Upper lobe of left lung (tissue), 4 donors: ENCODE measurements around the gene QRICH1.

ENCODE experiments used
- CTCF ChIP-seq, 6 experiments: fragments of 450-650 bp in 4 of 6; fragments of 200-600 bp in 2 of 6; sonication (generic) in 2 of 6; IDR thresholded peaks; one replicate each; pipeline ENCODE4 v1.5.1; 2016 to 2019; ENCODE audit warnings: antibody characterized with exemption in 6 of 6
- EP300 ChIP-seq, 4 donors: sonication (generic); formaldehyde crosslinking; IDR thresholded peaks; one replicate each; pipeline ENCODE4 v1.5.1; 2017; ENCODE audit warnings: antibody characterized with exemption in 4 of 4, control low read depth in 2 of 4
- POLR2A ChIP-seq, 4 donors: fragments of 450-650 bp; IDR thresholded peaks; one replicate each; pipeline ENCODE4 v1.5.1; 2016 to 2017; ENCODE audit warnings: antibody characterized with exemption in 4 of 4, mild to moderate bottlenecking in 2 of 4
- POLR2AphosphoS5 ChIP-seq, 2 donors: sonication (generic); formaldehyde crosslinking; IDR thresholded peaks; one replicate each; pipeline ENCODE4 v1.5.1; 2017; ENCODE audit warnings: antibody characterized with exemption in 2 of 2

- TF ChIP-seq CTCF (IDR thresholded peaks at IDR 0.05) (no peak), EP300 (IDR thresholded peaks at IDR 0.05) (no peak), POLR2A (IDR thresholded peaks at IDR 0.05) (no peak), POLR2AphosphoS5 (IDR thresholded peaks at IDR 0.05) (no peak)
These were observed 94.6 kb downstream of the QRICH1 start for GRCh38 chr3:48999085-48999858.
